Midbrain (tissue), 1 donor: Measurements from ENCODE around the gene ZNF318.
"Not testable (repeated sequence)": the region's sequence is repeated elsewhere in the genome, so short reads cannot be mapped to it uniquely, and the experiment has no call there.

Experiments
- DNase-seq: peaks from one replicate; lab custom pipeline; 2025; lab: John Stamatoyannopoulos, UW

Gene ZNF318

GRCh38 chr6:43335469-43335868 is 34.0 kb downstream of the ZNF318 start:
- no peak for DNase-seq

GRCh38 chr6:43334466-43335095 is 34.9 kb downstream of the ZNF318 start:
- no peak for DNase-seq

GRCh38 chr6:43331891-43332290 is 37.6 kb downstream of the ZNF318 start:
- no peak for DNase-seq

GRCh38 chr6:43331470-43331869 is 38.0 kb downstream of the ZNF318 start:
- no peak for DNase-seq

- no peak for DNase-seq
Measured at GRCh38 chr6:43328528-43328927, 40.9 kb downstream of the ZNF318 start.

GRCh38 chr6:43325876-43326275 is 43.6 kb downstream of the ZNF318 start:
- no peak for DNase-seq

GRCh38 chr6:43318011-43318410 is 51.4 kb downstream of the ZNF318 start:
- DNase-seq, result no peak

- DNase-seq, result no peak
Measured at GRCh38 chr6:43313813-43314212, 55.6 kb downstream of the ZNF318 start.

GRCh38 chr6:43311666-43312065 is 57.8 kb downstream of the ZNF318 start:
- DNase-seq, result no peak

GRCh38 chr6:43310624-43311023 is 58.8 kb downstream of the ZNF318 start:
- DNase-seq, result no peak

GRCh38 chr6:43310134-43310533 is 59.3 kb downstream of the ZNF318 start:
- DNase-seq, result no peak

GRCh38 chr6:43308990-43309477 is 60.4 kb downstream of the ZNF318 start:
- DNase-seq, result no peak

GRCh38 chr6:43308101-43308989 is 61.1 kb downstream of the ZNF318 start, which contains the start of gene CRIP3:
TSS of gene CRIP3 (minus strand) at chr6:43308826. CDS start at chr6:43308792, 34 bp downstream.
- DNase-seq, result no peak

GRCh38 chr6:43307451-43308100 is 61.9 kb downstream of the ZNF318 start:
- no peak for DNase-seq

- no peak for DNase-seq
Measured at GRCh38 chr6:43306086-43306485, 63.4 kb downstream of the ZNF318 start.

GRCh38 chr6:43304882-43305281 is 64.6 kb downstream of the ZNF318 start:
- DNase-seq, result no peak

- no peak for DNase-seq
Measured at GRCh38 chr6:43304361-43304760, 65.1 kb downstream of the ZNF318 start.

GRCh38 chr6:43303751-43304331 is 65.6 kb downstream of the ZNF318 start:
- DNase-seq, result no peak

- DNase-seq, result not testable (repeated sequence)
Measured at GRCh38 chr6:43303006-43303405, 66.4 kb downstream of the ZNF318 start.

- no peak for DNase-seq
Measured at GRCh38 chr6:43302126-43302525, 67.3 kb downstream of the ZNF318 start.

- no peak for DNase-seq
Measured at GRCh38 chr6:43301081-43301870, 68.2 kb downstream of the ZNF318 start.
